GM18517 (cell line): ENCODE results near the gene CD44.
A peak's percentile ranks its signal among the peaks of the same experiment; 100 is the strongest.
"Not testable (repeated sequence)": the region's sequence is repeated elsewhere in the genome, so short reads cannot be mapped to it uniquely, and the experiment has no call there.

Experiments
- ATAC-seq: cut with Tn5 transposase; IDR thresholded peaks from one replicate; pipeline ENCODE4 v1.9.1; 2021; ENCODE audit warnings: mild to moderate bottlenecking, moderate library complexity; ENCODE audit not compliant: unreplicated experiment

Gene CD44

GRCh38 chr11:35138943-35139721 lies at the start of gene CD44:
CD44 (plus strand) TSS chr11:35139171; CDS start chr11:35139304, 133 bp downstream.
- ATAC-seq = peak; percentile 34

DNA sequence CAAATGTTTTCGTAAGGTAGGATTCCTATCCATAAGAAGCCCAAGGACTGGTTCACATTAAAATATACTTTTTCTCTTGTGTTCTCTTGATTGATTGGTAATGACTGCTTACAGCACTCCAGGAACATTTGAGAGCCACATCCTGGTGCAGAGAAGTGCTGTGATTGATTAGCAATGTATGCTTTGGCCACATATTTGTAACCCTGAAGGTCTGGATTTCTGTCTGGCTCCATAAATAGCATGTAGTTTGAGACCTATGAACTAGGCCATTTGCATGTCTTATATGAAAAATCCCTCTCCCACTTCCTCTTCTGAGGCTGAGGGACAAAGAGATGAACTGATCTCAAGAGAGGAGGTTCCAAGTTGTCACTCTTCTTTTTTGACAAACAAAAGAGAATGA lies 49.3 kb upstream of the CD44 start:
- ATAC-seq = peak; percentile 72

DNA sequence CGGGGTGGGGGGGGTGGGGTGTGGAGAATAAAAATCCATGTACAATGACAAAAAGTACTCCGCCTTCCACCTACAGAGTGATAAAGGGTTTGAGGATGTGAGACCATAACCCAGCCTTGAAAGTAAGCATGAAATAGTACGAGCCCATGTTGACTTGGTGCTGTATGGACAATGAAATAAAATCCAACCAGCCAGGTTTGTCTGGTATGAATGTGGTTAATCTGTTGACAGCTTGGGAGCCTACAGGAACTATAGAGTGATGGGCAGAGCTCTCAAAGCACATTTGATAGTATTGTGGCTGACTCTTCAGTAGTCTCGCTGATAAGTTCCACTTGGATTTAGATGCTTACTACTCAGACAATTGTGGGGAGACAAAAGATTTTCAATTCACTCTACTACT lies 48.8 kb upstream of the CD44 start:
- no peak for ATAC-seq

- ATAC-seq = not testable (repeated sequence)
These were observed 48.0 kb upstream of the CD44 start for GRCh38 chr11:35090991-35091390.

GRCh38 chr11:35096723-35097122 lies 42.2 kb upstream of the CD44 start:
- ATAC-seq = no peak

DNA sequence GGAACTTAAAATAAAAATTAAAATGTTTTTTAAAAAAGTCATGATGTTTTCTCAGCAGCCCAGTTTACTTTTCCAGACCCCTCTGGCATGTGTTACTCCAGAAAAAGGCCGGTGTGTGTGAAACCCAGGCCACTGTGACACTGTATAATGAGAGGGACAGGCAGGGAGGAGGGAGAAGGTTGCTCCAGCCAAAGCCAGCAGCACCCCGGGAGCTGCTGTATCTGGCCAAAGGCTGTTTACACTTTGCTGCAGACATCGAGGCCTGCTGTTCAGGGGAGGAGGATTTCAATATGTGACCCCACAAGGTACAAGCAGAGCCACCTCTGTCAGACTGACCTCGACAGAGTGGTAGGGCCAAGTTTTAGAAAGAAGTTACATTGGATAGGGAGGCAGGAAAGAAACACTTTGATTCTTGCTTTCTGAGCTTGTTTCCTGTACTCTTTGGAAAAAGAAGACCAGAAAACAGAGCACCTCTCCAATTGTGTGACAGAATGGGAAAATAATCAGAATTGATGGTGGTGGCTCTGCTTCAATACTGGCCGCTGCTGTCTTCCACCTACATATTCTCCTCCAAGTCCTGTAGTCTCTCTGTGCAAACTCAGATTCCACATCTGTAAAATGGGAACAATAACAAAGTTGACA lies 41.0 kb upstream of the CD44 start:
- ATAC-seq = no peak

DNA sequence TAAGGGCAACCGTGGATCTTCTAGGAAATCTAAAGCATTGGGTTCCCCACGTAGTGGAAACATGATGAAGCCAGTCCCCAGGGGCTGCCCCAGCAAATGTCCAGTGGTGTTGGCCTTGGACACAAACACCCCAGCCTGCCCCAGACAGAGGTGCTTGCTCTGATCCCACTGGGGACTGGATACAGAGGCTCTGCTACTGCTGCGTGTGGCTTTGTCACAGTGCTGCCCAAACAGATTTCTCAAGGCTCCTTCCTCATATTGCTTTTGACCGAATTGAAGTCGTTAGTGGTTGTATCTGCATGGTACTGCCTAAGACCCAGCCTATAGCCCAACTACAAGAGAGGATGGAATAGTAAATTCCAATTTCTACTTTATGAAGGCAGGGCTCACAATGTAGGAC lies 40.1 kb upstream of the CD44 start:
- ATAC-seq = no peak

DNA sequence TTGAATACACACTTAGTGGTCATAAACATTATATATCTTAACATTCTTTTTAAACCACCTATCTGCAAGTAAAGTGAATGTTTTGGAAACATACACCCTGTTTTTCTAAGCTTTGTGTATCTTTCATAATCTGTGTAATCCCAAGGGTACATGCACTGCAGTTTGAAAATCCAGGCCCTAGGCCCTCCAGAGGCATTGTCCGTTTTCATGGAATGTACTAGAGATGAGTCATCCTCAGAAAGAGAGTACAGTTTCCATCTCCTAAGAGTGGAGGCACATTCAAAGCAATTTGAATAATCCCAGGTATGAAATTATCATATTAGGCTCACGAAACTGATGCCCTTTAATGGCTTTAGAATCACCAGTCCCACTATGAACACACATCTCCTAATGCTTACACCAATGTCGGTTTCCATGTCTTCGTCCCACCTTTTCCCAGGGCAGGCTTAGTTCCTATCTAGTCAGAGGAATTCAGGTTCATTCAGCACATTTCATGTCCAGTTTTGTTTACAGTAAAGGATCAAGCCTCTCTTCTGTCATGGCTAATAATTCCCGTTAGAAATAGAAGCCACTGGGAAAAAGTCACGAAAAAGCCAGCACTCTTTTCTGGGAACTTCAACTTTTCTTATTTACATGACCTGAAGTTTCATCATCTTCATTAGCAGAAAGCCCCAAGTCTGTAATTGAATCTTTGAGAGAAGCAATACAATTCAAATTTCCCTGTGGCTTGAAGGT lies 39.5 kb upstream of the CD44 start:
- ATAC-seq = no peak

DNA sequence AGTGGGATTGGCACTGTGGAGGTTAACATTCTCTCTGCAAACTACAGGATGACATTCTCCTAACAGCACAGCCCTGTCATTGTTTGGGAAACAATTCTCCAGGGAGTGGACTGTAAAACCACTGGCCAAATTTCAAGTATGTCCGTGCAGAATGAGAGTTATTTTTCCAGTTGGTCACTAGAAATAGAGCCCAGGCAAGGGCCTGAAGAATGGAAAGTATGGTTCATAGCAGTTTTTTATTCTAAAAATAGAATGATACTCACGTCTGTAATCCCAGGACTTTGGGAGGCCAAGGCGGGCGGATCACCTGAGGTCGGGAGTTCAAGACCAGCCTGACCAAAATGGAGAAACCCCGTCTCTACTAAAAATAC lies 39.0 kb upstream of the CD44 start:
- ATAC-seq = no peak

- no peak for ATAC-seq
These were observed 37.7 kb upstream of the CD44 start for GRCh38 chr11:35101223-35101622.

DNA sequence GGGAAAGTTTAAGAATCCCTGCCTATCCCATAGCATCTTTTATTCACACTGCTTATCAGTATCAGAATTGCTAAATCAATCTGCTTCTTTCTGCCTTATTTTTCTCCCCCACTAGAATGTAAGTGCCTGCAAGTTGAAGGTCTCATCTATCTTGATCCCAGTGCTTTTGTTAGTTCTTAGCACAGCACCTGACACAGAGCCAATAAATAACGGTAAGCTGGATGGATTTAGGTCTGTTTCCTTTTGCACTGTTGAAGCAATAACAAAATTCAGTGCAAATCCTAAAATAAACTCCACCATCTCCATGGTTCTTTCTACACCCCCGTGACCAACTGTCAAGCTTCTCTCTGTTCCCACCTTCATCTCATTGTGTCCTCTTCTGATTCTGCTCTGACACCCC lies 36.7 kb upstream of the CD44 start:
- no peak for ATAC-seq

DNA sequence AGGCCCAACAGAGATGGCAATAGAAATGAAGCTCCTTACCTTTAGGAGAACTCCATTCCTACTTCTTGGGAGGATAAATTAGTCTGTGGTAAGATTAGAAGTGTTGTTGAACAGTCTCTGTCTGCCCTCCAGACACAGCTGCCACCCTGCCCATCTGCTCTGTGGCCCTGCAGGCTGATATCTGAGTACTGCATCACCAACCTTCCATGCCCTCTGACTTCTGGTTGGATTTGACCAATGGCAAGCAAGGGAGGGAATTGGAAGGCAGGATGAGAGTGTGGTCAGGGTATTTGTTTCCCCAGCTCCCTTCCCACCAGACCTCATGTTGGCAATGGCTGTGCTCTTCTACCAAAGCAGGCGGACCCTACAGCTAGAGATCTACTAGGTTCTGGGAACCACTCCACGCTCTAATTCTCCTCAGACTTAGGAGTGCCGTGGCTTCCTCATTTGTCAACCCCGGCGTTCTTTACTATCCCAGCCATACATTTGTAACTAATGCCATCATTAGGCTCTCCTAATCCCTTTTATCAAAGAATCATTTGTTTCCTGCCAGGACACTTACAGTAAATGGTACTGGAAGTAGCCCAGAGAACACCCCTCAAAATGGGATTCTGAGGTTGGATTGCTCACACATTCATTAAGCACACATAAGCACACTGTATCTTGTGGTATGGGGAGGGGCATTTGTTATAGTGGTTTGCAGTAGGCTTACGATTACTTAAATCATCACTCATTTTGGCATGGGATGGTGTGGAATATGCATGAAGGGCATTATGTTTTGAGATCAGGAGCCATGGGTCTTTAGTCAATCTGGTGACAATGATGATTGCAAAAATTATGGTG lies 35.4 kb upstream of the CD44 start:
- no peak for ATAC-seq

GRCh38 chr11:35104655-35105054 lies 34.3 kb upstream of the CD44 start:
- no peak for ATAC-seq

DNA sequence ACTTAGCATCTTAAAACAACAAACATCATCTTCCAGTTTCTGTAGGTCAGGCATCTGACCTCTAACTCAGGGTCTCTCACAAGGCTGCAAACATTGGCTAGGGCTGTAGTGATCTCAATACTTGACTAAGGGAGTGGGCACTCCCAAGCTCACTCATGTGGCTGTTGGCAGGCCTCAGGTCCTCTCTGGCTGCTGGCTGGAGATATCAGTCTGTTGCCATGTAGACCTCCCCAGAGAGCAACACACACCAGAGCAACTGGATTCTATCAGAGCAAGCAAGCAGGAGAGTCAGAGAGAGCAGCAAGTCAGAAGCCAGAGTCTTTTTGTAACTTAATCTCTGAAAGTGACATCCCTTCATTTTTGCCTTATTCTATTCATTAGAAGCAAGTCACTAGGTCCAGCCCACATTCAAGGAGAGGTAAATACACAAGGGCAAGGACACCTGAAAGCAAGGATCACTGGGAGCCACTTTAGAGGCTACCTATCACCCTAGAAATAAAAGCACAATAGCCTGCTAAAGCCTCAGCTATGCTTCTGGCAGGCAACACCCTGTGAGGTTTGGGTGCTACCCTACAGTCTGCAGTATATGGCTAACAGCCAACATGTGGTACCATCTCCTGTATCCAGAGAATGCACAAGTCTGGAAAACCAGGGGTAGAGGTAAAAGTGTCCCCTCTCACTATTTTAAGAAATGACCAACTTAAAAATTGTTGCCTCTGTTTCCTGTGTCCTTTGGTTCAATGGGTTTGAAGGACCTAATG lies 33.5 kb upstream of the CD44 start:
- ATAC-seq = no peak

- peak; percentile 74 for ATAC-seq
These were observed 32.4 kb upstream of the CD44 start for GRCh38 chr11:35106595-35106994.

DNA sequence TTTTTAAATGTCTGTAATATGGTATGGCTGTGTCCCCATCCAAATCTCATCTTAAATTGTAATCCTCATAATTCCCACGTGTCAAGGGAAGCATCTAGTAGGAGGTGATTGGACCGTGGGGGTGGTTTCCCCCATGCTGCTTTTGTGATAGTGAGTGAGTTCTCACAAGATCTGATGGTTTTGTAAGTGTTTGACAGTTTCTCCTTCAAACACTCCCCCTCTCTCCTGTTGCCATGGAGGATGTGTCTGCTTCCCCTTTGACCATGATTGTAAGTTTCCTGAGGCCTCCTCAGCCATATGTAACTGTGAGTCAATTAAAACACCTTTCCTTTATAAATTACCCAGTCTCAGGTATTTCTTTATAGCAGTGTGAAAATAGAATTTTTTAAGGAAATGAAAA lies 31.1 kb upstream of the CD44 start:
- ATAC-seq = no peak

GRCh38 chr11:35108336-35108735 lies 30.6 kb upstream of the CD44 start:
- ATAC-seq = not testable (repeated sequence)

DNA sequence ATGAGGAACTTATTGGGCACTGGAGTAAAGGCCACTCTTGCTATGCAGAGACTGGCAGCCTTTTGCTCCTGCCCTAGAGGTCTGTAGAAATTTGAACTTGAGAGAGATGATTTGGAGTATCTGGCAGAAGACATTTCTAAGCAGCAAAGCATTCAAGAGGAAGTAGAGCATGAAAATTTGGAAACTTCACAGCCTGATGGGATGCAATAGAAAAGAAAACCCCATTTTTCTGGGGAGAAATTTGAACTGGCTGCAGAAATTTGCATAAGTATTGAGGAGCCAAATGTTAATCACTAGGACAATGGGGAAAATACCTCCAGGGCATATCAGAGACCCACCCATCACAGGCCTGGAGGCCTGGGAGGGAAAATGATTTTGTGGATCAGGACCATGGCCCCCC lies 29.9 kb upstream of the CD44 start:
- ATAC-seq = no peak

DNA sequence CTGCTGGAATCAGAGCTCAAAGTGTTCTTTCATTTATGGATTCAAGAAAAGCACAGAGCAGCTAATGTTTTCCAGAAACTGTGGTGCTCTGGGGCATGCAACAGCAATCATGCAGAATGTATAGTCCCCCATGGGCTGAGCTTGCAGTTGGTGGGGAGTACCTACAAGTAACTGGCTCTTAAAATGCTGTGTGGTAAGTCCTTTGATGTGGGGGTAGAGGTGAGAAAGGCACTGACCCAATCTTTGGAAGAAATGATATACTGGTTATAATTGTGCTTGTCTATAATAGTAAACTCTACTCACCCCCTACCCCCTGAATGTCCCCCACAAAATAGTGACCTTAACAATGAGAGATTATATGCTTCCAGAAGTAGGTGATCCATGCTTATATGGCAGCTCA lies 29.1 kb upstream of the CD44 start:
- ATAC-seq = no peak
